GM21576 (cell line): ENCODE measurements around the gene CDC14A.
"Not testable (repeated sequence)": the region's sequence is repeated elsewhere in the genome, so short reads cannot be mapped to it uniquely, and the experiment has no call there.

Source experiments
- ATAC-seq: cut with Tn5 transposase; IDR thresholded peaks from one replicate; pipeline ENCODE4 v1.9.1; 2021; ENCODE audit warnings: mild to moderate bottlenecking, moderate library complexity; ENCODE audit not compliant: unreplicated experiment

The CDC14A gene

GRCh38 chr1:100360790-100361510, 8.6 kb downstream of the CDC14A start:
- ATAC-seq = no peak

- no peak for ATAC-seq
Measured at GRCh38 chr1:100361511-100362089, 9.3 kb downstream of the CDC14A start.

- no peak for ATAC-seq
Measured at GRCh38 chr1:100362821-100363466, 10.6 kb downstream of the CDC14A start.

- no peak for ATAC-seq
Measured at GRCh38 chr1:100363831-100364230, 11.5 kb downstream of the CDC14A start.

GRCh38 chr1:100364697-100365096, 12.4 kb downstream of the CDC14A start:
- ATAC-seq = no peak

GRCh38 chr1:100366209-100366525, 13.9 kb downstream of the CDC14A start:
- ATAC-seq = no peak

GRCh38 chr1:100369339-100369738, 17.0 kb downstream of the CDC14A start:
- ATAC-seq = not testable (repeated sequence)

GRCh38 chr1:100373953-100374352, 21.6 kb downstream of the CDC14A start:
- ATAC-seq = not testable (repeated sequence)

- not testable (repeated sequence) for ATAC-seq
Measured at GRCh38 chr1:100376890-100377289, 24.6 kb downstream of the CDC14A start.

GRCh38 chr1:100377590-100378361, 25.5 kb downstream of the CDC14A start:
- peak; percentile 97 for ATAC-seq

- no peak for ATAC-seq
Measured at GRCh38 chr1:100378956-100379355, 26.6 kb downstream of the CDC14A start.

GRCh38 chr1:100380635-100381034, 28.3 kb downstream of the CDC14A start:
- ATAC-seq = no peak

- no peak for ATAC-seq
Measured at GRCh38 chr1:100382657-100383056, 30.4 kb downstream of the CDC14A start.

- no peak for ATAC-seq
Measured at GRCh38 chr1:100383743-100384405, 31.6 kb downstream of the CDC14A start.

- ATAC-seq = no peak
Measured at GRCh38 chr1:100387209-100387608, 34.9 kb downstream of the CDC14A start.

GRCh38 chr1:100387657-100388350, 35.5 kb downstream of the CDC14A start:
- ATAC-seq = no peak

- ATAC-seq = no peak
Measured at GRCh38 chr1:100390531-100390930, 38.2 kb downstream of the CDC14A start.

- no peak for ATAC-seq
Measured at GRCh38 chr1:100391675-100392074, 39.4 kb downstream of the CDC14A start.

GRCh38 chr1:100392756-100393155, 40.5 kb downstream of the CDC14A start:
- no peak for ATAC-seq

- ATAC-seq = no peak
Measured at GRCh38 chr1:100394285-100394684, 42.0 kb downstream of the CDC14A start.
